HG03460 (cell line): ENCODE data around the gene HBB.

Experiments
- ATAC-seq: cut with Tn5 transposase; IDR thresholded peaks from one replicate; pipeline ENCODE4 v1.9.1; 2021; ENCODE audit not compliant: unreplicated experiment

HBB gene

DNA sequence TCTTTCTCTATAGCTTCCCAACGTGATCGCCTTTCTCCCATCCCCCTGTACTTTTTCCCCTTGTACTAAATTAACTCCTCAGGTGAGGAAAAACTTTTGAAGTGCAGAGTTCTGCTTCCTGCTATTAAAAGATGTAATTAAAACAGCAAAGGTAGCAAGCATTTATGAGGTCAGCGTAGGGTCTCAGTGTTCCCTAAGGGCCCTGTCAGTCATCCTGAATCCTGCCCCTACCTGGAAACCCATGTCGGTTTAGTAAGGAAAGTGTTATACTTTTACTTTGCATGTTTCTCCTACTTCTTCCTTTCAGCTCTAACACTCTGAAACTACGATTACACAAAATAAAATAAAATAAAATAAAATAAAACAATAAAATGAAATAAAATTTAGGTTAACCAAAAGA lies 1.3 kb upstream of the HBB start:
- ATAC-seq, result no peak

DNA sequence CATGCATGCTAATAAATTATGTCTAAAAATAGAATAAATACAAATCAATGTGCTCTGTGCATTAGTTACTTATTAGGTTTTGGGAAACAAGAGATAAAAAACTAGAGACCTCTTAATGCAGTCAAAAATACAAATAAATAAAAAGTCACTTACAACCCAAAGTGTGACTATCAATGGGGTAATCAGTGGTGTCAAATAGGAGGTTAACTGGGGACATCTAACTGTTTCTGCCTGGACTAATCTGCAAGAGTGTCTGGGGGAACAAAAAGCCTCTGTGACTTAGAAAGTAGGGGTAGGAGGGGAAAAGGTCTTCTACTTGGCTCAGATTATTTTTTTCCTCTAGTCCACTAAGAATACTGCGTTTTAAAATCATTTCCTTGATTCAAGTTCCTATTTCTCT lies 810 bp upstream of the HBB start:
- no peak for ATAC-seq

DNA sequence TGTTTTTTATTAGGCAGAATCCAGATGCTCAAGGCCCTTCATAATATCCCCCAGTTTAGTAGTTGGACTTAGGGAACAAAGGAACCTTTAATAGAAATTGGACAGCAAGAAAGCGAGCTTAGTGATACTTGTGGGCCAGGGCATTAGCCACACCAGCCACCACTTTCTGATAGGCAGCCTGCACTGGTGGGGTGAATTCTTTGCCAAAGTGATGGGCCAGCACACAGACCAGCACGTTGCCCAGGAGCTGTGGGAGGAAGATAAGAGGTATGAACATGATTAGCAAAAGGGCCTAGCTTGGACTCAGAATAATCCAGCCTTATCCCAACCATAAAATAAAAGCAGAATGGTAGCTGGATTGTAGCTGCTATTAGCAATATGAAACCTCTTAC lies 1.4 kb downstream of the HBB start:
- no peak for ATAC-seq

DNA sequence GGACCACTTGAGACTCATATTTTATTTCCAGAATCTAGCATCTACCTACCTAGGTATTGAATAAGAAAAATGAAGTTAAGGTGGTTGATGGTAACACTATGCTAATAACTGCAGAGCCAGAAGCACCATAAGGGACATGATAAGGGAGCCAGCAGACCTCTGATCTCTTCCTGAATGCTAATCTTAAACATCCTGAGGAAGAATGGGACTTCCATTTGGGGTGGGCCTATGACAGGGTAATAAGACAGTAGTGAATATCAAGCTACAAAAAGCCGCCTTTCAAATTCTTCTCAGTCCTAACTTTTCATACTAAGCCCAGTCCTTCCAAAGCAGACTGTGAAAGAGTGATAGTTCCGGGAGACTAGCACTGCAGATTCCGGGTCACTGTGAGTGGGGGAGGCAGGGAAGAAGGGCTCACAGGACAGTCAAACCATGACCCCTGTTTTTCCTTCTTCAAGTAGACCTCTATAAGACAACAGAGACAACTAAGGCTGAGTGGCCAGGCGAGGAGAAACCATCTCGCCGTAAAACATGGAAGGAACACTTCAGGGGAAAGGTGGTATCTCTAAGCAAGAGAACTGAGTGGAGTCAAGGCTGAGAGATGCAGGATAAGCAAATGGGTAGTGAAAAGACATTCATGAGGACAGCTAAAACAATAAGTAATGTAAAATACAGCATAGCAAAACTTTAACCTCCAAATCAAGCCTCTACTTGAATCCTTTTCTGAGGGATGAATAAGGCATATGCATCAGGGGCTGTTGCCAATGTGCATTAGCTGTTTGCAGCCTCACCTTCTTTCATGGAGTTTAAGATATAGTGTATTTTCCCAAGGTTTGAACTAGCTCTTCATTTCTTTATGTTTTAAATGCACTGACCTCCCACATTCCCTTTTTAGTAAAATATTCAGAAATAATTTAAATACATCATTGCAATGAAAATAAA lies 2.1 kb downstream of the HBB start:
- no peak for ATAC-seq

DNA sequence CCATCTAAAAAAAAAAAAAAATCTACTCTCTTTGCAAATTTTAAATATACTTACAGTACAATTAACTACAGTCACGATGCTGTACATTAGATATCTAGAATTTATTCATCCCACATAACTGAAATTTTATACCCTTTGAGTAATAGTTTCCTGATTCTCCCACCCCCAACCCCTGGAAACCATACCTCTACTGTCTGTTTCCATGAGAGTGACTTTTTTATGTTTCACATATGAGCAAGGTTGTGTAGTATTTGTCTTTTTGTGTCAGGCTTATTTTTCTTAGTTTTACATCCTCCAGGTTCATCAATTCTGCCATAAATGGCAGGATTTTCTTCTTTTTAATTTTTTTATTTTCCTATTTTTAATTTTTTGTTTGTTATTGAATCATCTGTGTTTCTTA lies 3.2 kb downstream of the HBB start:
- no peak for ATAC-seq

DNA sequence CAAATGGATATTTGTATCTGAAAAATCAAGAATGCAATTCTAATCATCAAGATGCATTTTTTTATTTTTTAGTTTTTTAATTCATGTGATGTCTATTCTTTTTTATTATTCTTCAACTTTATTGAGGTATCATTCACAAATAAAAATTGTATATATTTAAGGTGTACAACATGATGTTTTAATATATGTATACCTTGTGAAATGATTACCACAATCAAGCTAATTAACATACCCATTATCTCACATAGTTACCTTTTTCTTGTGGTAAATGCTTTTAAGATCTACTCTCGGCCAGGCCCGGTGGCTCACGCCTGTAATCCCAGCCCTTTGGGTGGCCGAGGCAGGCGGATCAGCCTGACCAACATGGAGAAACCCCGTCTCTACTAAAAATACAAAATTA lies 3.7 kb downstream of the HBB start:
- no peak for ATAC-seq

DNA sequence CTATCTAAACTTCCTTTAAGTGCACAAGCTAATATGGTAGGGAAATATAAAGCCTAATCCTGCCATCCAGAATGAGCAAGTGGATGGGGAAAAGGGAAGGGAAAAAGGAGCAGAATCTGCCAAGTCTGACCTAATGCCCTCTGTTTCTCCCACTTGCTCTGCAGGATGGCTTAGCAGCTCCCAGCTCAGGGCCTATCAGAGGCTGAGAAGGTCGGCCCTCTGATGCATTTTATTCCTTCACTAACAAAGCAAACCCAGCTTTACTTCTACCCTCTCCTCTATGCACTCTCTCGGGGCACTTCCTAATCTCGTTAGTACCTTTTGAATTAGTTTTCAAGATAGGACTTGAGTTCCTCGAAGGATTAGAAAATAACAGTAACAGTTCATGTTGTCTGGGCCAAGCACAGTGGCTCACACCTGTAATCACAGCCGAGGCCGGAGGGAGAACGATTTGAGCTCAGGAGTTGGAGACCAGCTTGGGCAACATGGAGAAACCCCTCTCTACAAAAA lies 16.4 kb downstream of the HBB start:
- ATAC-seq, result no peak

DNA sequence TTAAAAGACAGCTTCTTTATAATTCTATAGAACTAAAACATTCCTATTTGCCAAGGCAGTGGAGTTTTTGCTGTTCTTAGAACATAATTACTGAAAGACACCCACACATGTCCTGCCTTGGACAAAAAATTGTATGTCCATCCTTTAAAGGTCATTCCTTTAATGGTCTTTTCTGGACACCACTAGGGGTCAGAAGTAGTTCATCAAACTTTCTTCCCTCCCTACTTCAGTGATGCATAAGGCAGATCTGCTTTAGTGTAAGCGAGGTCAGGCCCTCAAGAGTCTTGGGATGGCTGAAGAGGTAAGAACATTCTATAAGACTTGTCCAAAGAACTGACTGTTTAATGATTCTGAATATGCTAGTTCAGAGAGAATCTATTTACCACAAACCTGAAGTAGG lies 22.1 kb downstream of the HBB start:
- peak; percentile 73 for ATAC-seq

DNA sequence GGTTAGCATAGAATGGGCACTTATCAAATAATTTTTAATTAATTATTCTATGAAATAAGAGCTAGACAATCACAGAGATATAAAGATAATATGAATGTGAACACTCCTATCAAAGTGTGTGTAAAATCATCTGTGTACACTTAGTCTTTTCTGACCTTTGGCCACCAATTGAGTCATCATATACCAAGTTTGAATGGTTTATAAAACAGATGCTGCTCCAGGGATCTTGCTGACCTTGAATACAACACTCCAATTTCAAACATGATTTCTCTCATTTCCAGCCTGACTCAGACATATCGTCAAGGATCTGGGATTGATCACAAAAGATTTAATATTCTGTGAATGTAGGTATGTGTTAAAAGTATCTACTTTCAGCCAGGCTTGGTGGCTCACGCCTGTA lies 23.5 kb downstream of the HBB start:
- no peak for ATAC-seq

DNA sequence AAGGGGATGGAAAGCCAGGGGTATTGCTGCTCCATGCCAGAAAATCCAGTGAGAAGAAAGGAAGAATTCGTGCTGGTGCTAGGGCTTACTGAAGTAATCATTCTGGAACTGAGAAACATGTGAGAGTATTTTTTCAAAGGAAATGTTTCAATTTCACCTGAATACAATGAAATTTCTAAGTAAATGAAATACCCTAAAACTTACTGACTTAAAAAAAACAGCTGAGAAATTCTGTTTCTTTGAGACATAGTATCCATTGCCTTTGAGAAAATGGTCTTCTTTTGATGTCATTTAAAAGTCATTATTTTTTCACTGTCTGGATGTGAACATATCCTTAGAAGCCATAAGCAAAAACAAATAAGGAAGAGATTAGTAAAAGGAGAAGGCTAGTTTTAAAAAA lies 26.3 kb downstream of the HBB start, which contains the start of gene OR51V1:
Gene OR51V1 (minus strand): TSS at position 101 of the 400 bp plus-strand sequence. CDS start 0 bp downstream, at position 101.
- ATAC-seq, result no peak

DNA sequence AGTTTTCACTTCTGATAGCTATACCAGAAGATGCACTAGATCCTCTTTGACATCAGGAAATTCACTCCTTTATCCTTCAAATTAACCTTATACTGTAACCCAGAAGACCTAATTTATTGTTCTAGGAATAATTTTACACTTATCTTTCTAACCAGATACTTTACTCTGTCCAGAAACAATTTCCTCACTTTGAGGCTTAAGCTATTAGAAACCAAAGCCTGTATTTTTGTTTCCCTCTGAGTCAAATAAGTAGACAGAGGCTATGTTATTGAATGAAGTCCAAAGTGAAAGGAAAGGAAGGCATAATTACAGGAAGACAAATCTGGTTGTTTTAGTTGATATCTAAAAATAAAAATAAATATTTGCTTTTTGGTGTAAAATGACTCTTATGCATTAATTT lies 28.6 kb downstream of the HBB start:
- no peak for ATAC-seq

DNA sequence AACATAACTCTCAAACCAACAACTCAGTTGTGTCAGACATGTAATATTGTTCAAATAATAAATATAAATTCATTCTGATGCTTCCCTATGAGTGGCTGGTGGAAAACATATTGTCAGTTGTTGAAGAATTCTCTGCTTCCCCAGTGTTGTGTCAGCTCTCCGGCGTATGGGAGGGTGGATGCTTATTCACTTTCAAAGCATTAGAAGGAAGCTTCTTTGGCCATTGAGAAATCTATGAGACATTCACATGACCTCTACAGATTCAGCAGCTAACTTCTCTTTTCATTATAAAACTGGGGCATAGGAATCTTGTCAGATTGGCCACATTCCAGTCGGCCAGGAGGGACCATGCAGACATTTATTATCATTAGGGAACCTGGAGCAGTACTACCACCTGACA lies 29.3 kb downstream of the HBB start:
- no peak for ATAC-seq

DNA sequence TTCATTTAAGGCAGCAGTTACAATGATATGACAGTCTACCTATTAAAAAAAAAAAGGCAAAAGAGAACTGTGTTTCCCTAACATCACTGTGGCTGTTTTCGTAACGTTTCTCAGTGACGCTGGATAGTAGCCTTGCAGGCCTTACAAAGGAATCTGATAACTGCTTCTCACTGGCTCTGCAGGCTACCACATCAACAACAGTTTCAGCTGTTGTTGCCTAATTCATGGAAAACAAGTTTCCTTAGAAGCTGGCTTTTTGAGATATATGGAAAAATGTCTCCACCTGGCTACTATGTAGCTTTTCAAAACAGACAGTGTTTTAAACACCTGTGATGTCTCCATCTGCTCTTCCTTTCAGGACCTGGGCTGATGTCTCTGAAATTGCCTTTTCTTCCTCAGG lies 30.1 kb downstream of the HBB start:
- ATAC-seq, result no peak

DNA sequence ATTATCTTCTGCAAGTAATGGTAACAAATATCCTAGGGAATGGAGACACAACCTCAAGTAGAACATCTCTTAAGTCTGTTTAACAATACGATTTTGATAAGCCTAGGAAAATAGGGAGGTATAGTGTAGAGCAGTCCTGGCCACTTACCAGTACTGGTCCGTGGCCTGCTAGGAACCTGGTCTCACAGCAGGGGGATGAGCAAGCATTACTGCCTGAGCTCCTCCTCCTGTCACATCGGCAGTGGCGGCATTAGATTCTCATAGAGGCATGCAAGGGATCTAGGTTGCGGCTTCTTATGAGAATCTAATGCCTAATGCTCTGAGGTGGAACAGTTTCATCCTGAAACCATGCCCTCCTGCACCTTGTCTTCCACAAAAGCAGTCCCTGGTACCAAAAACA lies 30.8 kb downstream of the HBB start:
- ATAC-seq, result no peak

DNA sequence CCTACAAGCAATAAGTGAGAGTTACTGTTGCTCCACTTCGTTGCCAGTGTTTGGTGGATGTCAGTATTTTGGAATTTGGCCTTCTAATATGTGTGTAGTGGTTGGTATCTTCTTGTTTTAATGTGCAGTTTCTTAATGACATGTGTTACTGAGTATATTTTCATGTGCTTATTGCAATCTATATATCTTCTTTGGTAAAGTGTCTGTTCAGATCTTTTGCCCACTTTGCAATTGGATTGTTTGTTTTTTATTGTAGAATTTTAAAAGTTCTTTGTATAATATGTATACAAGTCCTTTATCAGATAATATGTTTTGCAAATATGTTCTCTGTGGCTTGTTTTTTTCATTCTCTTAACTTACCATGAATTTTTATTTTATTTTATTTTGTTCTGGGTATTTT lies 34.1 kb downstream of the HBB start:
- no peak for ATAC-seq

DNA sequence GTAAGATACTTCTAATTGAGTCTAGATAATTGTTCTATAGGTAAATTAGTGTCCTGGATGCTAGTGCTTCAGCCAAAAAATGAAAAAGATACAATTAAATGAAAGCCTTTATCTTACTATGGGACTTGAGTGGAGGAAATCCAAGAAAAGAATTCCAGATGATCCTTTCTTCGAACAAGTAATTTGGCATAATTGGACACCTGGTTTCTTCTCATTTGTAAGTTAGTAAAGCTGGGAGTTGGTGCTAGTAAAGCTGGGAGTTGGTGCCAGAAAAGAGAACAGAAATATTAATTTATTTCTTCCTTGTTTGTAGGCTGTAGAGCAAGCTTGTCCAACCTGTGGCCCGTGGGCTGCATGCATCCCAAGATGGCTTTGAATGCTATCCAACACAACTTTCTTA lies 38.7 kb downstream of the HBB start:
- ATAC-seq, result no peak

DNA sequence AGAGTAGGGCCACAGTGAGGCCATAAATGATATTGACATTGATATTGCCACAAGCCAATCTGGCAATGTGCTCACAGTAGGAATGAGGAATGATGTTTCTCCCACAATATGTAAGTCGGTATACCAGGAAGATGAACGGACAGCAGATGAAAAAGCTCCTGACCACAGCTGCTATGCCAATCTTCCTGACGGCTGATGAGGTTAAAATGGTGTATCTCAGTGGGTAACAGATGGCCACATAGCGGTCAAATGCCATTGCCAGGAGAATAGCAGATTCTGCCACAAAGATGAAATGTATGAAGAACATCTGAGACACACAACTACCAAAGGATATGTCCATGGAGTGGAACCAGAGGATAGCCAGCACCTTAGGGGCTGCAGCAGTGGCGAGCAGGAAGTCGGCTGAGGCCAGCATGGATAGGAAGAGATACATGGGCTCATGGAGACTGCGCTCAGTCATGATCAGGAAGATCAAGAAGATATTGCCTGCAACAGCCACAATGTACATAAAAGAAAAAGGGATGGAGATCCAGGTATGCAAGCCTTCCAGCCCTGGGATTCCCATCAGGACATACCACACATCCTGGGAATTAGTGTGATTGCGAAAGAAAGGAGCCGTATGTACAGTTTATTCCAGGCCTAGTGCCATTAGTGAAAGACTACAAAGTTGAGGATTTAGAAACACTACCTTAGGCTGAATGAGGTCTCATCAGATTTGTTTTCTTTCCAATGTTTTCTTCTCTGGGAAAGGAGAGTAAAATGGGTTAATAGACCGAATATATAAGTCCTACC lies 48.6 kb downstream of the HBB start:
- ATAC-seq, result no peak
